GM19238 (cell line): Measurements from ENCODE around the gene MPC1.
"Not testable (repeated sequence)": the region's sequence is repeated elsewhere in the genome, so short reads cannot be mapped to it uniquely, and the experiment has no call there.

ENCODE experiments used
- DNase-seq: peaks from one replicate; pipeline ENCODE4 v3.0.0; 2011; ENCODE audit warnings: low spot score; ENCODE audit not compliant: insufficient read length

The MPC1 gene

GRCh38 chr6:166381381-166381732 is 1.4 kb downstream of the MPC1 start:
- no peak for DNase-seq

- DNase-seq = no peak
These were observed 2.9 kb downstream of the MPC1 start for GRCh38 chr6:166379800-166380199.

GRCh38 chr6:166379103-166379586 is 3.6 kb downstream of the MPC1 start:
- DNase-seq = no peak

- no peak for DNase-seq
These were observed 5.0 kb downstream of the MPC1 start for GRCh38 chr6:166377721-166378120.

- DNase-seq = no peak
These were observed 7.7 kb downstream of the MPC1 start for GRCh38 chr6:166375013-166375412.

- DNase-seq = no peak
These were observed 12.3 kb downstream of the MPC1 start for GRCh38 chr6:166370489-166370888.

- no peak for DNase-seq
These were observed 13.0 kb downstream of the MPC1 start for GRCh38 chr6:166369782-166370181.

- no peak for DNase-seq
These were observed 15.8 kb downstream of the MPC1 start for GRCh38 chr6:166366921-166367320.

GRCh38 chr6:166365806-166366205 is 16.9 kb downstream of the MPC1 start:
- DNase-seq = no peak

GRCh38 chr6:166365221-166365620 is 17.5 kb downstream of the MPC1 start:
- DNase-seq = no peak

GRCh38 chr6:166364456-166364855 is 18.3 kb downstream of the MPC1 start:
- no peak for DNase-seq

- DNase-seq = not testable (repeated sequence)
These were observed 20.3 kb downstream of the MPC1 start for GRCh38 chr6:166362427-166362826.

- DNase-seq = no peak
These were observed 21.7 kb downstream of the MPC1 start for GRCh38 chr6:166361077-166361429.

- DNase-seq = no peak
These were observed 22.3 kb downstream of the MPC1 start for GRCh38 chr6:166360243-166361076.

GRCh38 chr6:166355552-166355951 is 27.2 kb downstream of the MPC1 start:
- no peak for DNase-seq

- DNase-seq = no peak
These were observed 27.8 kb downstream of the MPC1 start for GRCh38 chr6:166354965-166355364.

- DNase-seq = no peak
These were observed 28.6 kb downstream of the MPC1 start for GRCh38 chr6:166354143-166354542.

- no peak for DNase-seq
These were observed 29.2 kb downstream of the MPC1 start for GRCh38 chr6:166353507-166353906.

- DNase-seq = no peak
These were observed 29.8 kb downstream of the MPC1 start for GRCh38 chr6:166352923-166353322.

GRCh38 chr6:166351715-166352285 is 30.9 kb downstream of the MPC1 start:
- DNase-seq = peak; percentile 54

- DNase-seq = no peak
These were observed 34.3 kb downstream of the MPC1 start for GRCh38 chr6:166348305-166348949.

- no peak for DNase-seq
These were observed 35.8 kb downstream of the MPC1 start for GRCh38 chr6:166346965-166347364.

- DNase-seq = no peak
These were observed 36.3 kb downstream of the MPC1 start for GRCh38 chr6:166346449-166346848.
